Activated gamma-delta T cell (primary cell): ENCODE results near the gene GGCX.

ENCODE experiments used
- DNase-seq: peaks from one replicate; lab custom pipeline; 2025; lab: John Stamatoyannopoulos, UW

Gene GGCX

GRCh38 chr2:85516653-85517389 is 44.5 kb downstream of the GGCX start:
- DNase-seq, result no peak

- no peak for DNase-seq
These were observed 47.0 kb downstream of the GGCX start for GRCh38 chr2:85514323-85514722.

GRCh38 chr2:85511008-85511811 is 50.1 kb downstream of the GGCX start:
- DNase-seq, result no peak

GRCh38 chr2:85506768-85507181 is 54.5 kb downstream of the GGCX start:
- DNase-seq, result no peak

GRCh38 chr2:85505551-85506238 is 55.6 kb downstream of the GGCX start:
- DNase-seq, result no peak

- DNase-seq, result no peak
These were observed 56.5 kb downstream of the GGCX start for GRCh38 chr2:85504778-85505261.

GRCh38 chr2:85503851-85504777 is 57.2 kb downstream of the GGCX start:
- no peak for DNase-seq

- DNase-seq, result no peak
These were observed 58.0 kb downstream of the GGCX start for GRCh38 chr2:85503168-85503850.

- DNase-seq, result no peak
These were observed 58.6 kb downstream of the GGCX start for GRCh38 chr2:85502720-85503119.

- DNase-seq, result no peak
These were observed 60.0 kb downstream of the GGCX start for GRCh38 chr2:85501248-85501647.

GRCh38 chr2:85497944-85498630 is 63.2 kb downstream of the GGCX start:
- no peak for DNase-seq

- no peak for DNase-seq
These were observed 64.9 kb downstream of the GGCX start for GRCh38 chr2:85496436-85496835.
